Activated T-cell treated with anti-CD3 and anti-CD28 coated beads, Interleukin-2, amount 50 U/mL, for 4 hours (primary cell): ENCODE data around the gene ACSS1. TPM values are rescaled to one million over a fixed set of nuclear protein-coding genes. Genes with fewer than 3 reads are reported as not detected.

ENCODE experiments used
- ATAC-seq, 2 donors: fragments of 200-7000 bp; cut with Tn5 transposase; one replicate each; pipeline ENCODE4 v1.10.0; 2021
- DNase-seq: peaks from one replicate; pipeline ENCODE4 v3.0.0-alpha.2; 2020
- H3K27me3 Mint-ChIP-seq: one replicate; pipeline ENCODE4 v1.8.0; 2021; ENCODE audit warnings: low read depth, mixed read lengths
- H3K36me3 Mint-ChIP-seq: one replicate; pipeline ENCODE4 v1.8.0; 2022; ENCODE audit warnings: mixed read lengths; ENCODE audit not compliant: insufficient read depth
- H3K4me1 Mint-ChIP-seq: one replicate; pipeline ENCODE4 v1.8.0; 2021; ENCODE audit warnings: low read depth, mixed read lengths
- H3K4me3 Mint-ChIP-seq: one replicate; pipeline ENCODE4 v1.8.0; 2021; ENCODE audit warnings: mild to moderate bottlenecking, moderate library complexity, mixed read lengths
- H3K9me3 Mint-ChIP-seq: one replicate; pipeline ENCODE4 v1.8.0; 2021; ENCODE audit warnings: mixed read lengths
- total RNA-seq, 3 donors: library from RNA; stranded (reverse); gene quantifications; one replicate each; pipeline ENCODE4 v1.2.1, GENCODE V29; 2021

The ACSS1 gene
- total RNA-seq, 3 donors from 2014 or later = 5.4 to 8.8 (median 8.0) TPM

DNA sequence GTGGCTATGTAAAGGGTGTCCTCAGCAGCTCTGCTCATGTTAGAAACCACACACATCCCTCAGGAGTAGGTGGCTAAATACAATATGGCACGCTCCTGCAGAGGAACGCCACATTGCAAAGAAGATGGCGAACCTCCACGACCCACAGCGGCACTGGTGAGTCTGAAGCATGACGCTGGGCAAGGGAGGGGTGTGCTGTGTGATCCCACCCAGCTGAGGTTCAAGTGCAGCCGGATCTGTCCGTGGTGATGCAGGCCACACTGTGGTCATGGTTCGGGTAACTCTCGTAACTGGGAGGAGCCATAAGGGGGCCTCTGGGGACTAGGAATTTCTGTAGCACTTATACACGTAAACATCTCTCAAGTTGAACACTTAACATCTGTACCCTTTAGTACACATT lies 42.0 kb downstream of the ACSS1 start:
- Mint-ChIP-seq H3K4me3 (no peak overlapping the region), H3K36me3 (peaks cover 24% of the 10 kb centered on the region), H3K4me1 (no peaks in the 10 kb centered on the region), H3K27me3 (no peaks in the 10 kb centered on the region), H3K9me3 (no peaks in the 10 kb centered on the region)
- ATAC-seq (no peak), DNase-seq (no peak)

DNA sequence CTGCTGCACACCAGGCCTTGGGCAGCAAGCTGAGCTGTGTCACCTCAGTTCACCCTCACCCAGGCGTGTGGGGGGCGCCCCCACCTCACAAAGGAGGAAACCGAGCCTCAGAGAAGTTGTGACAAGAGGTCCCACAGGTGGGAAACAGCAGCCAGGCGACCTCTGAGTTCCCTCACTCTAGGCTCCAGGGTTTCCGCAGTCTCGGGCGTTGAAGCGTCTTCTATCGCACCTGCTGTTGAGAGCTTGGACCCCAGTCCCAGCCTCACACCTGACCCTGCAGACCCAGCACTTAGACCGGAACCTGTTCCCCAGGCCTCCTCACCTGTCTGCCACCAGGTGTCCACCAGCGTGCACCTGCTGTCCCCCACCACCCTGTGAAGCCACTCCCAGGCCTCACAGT lies 43.1 kb downstream of the ACSS1 start:
- H3K4me1 Mint-ChIP-seq = no peaks in the 10 kb centered on the region
- no peak for ATAC-seq

DNA sequence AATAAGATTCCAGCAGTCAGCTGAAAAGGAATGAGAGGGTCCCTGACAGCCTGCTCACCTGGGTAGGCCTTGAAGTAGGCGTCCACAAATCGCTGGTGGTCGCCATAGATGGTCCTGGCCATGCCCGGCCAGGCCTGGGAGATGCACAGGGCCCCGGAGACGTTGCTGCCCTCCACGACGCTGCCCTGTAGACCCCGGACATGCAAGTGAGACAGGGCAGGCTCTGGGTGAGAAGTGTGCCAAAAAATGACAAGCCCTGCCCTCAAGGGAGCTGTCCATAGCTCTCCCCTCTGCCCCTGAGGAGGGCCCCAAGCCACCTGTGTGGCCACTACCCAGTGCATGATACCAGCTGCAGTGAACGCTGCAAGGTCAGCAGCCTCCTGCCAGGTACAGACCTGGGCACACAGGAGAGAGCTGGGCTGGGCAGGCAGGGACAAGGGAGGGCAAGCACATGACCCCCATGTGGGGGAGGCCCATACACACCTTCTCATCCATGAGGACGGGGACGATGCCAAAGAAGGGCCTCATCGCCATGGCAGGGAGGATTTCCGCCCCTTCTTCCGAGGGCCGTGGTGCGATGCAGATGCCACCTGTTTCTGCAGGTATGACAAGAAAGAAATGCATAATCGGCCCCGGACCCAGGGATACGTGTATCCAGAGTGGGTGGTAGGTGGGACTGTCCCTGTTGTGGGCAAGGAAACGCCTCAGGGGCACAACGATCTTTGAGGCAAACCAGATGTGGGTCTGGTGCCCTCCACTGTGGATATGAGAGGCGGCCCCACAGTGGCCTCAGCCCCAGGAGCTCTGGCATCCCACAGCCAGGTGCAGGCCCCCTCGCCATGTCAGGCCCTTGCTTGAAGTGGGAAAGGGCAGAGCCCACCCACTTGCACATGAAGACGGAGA lies 44.2 kb downstream of the ACSS1 start:
- no peak for DNase-seq
- H3K9me3 Mint-ChIP-seq = no peaks in the 10 kb centered on the region

More for the DNA sequence above, 43.1 kb downstream of the ACSS1 start:
- H3K4me3 Mint-ChIP-seq = no peak overlapping the region
- peaks cover 31% of the 10 kb centered on the region for H3K36me3 Mint-ChIP-seq
- no peak for DNase-seq
- H3K27me3 Mint-ChIP-seq = no peaks in the 10 kb centered on the region
- H3K9me3 Mint-ChIP-seq = no peaks in the 10 kb centered on the region

DNA sequence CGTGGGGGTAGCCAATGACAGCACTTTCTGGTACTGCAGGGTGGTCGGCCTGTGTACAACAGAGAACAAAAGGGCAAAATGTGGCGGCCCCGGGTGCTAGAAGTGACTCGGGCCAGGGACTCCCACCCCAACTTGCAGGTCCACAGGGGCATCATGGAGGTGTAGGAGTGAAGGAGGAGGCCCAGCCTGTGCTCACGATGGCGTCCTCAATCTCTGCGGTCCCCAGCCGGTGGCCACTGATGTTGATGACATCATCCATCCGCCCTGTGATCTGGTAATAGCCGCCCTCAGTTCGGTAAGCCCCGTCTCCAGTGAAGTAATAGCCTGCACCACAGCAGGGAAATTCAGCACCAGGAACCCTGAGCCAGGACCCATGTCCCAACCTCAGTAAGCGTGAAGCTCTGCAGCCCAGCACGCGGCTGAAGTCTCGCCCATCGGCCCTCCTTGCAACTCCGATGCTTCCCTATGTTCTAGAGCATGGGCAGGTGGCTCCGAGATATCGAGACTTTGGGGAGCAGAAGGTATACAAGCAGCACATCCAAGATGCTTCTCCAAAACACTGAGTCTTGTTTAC lies 45.2 kb downstream of the ACSS1 start:
- Mint-ChIP-seq H3K4me1 (no peaks in the 10 kb centered on the region), H3K9me3 (no peaks in the 10 kb centered on the region), H3K36me3 (peaks cover 38% of the 10 kb centered on the region), H3K27me3 (no peaks in the 10 kb centered on the region), H3K4me3 (no peak overlapping the region)
- DNase-seq = no peak
- ATAC-seq = no peak

More for the DNA sequence above, 44.2 kb downstream of the ACSS1 start:
- ATAC-seq = no peak
- no peak overlapping the region for H3K4me3 Mint-ChIP-seq
- peaks cover 32% of the 10 kb centered on the region for H3K36me3 Mint-ChIP-seq
- no peaks in the 10 kb centered on the region for H3K4me1 Mint-ChIP-seq
- no peaks in the 10 kb centered on the region for H3K27me3 Mint-ChIP-seq

DNA sequence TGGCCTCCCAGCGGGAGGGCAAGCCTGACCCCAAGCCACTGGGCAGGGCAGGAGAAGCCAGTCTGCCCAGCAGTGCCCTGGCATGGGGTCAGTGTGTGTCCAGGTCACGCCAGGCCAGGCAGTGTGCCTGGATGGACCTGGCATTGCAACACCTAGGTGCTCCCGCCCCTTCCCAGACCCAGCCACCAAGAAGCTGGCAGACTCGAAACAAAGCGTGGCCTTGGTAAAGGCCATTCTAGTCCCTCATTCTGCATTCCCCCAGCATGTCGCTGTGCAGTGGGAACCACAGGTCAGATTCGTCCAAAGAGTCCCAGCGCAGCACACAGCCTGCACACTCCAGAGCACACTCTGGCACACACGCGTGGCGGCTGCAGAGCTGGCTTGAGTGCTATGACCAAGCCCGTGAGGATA lies 46.1 kb downstream of the ACSS1 start:
- no peaks in the 10 kb centered on the region for H3K27me3 Mint-ChIP-seq
- no peaks in the 10 kb centered on the region for H3K9me3 Mint-ChIP-seq
- no peak for ATAC-seq
- no peaks in the 10 kb centered on the region for H3K4me1 Mint-ChIP-seq
- H3K36me3 Mint-ChIP-seq = peaks cover 41% of the 10 kb centered on the region
- no peak overlapping the region for H3K4me3 Mint-ChIP-seq
- no peak for DNase-seq

DNA sequence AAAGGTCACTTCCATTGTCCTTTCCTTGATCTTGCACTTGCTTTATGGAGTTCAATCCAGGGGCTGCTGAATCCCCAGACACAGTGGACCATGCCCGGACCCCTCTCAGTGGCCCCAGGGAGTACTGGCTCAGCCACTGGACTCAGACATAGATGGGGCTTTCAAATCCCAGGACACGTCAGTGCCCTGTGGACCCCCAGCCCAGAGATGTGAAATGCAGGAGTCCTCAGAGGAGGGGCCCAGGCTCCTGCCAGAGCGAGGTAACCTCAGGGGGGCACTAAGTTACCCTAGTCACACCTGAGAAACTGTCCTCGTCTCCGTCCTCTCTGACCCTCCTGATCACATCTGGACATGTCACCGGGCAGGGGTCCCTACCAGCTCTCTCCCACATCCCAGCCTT lies 46.7 kb downstream of the ACSS1 start:
- no peak overlapping the region for H3K4me3 Mint-ChIP-seq
- no peaks in the 10 kb centered on the region for H3K27me3 Mint-ChIP-seq
- peaks cover 40% of the 10 kb centered on the region for H3K36me3 Mint-ChIP-seq
- ATAC-seq = no peak
- no peaks in the 10 kb centered on the region for H3K9me3 Mint-ChIP-seq
- no peak for DNase-seq
- H3K4me1 Mint-ChIP-seq = no peaks in the 10 kb centered on the region

DNA sequence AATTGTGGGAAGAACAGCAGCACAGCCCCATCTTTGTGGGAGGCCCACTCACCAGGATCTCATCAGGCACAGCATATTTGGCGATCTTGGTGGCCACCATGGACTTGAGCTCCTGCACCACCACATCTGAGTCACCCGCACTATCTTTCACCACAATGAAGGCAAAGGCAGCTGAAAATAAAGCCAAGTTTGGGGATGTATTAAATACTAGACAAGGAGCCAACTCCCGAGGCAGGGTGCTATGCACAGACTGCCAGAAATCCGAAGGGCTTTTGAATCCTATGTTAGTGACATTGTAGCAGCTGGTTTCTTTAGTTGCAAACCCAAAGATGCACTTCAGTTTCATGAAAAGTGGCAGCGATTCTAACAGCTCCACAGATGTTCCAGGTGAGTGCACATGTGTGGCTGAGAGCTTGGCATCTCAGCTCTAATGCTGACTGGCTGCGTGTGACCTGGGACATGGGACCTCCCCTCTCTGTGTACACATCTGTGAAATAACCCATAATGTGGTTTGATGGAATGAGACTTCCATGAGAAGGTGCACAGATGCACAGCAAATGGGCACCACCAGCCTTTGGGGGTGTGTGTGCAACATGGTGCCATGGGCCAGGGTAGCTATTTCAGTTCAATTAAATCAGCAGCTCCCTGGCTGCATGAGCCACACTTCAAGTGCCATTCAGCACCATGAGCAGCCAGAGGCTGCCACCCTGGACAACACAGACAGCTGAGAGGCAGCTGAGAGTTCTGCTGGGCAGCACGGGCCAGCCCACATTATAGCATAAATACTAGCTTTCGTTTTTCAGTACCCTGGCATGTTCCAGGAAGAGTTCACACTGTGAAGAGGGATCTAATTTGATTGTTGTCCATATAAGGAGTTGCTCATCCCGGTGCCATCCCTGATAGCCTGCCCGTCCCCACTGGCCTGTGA lies 48.5 kb downstream of the ACSS1 start:
- no peak for ATAC-seq
- H3K9me3 Mint-ChIP-seq = no peaks in the 10 kb centered on the region
- H3K4me3 Mint-ChIP-seq = no peak overlapping the region
- DNase-seq = no peak
- H3K4me1 Mint-ChIP-seq = no peaks in the 10 kb centered on the region
- H3K36me3 Mint-ChIP-seq = peaks cover 43% of the 10 kb centered on the region
- H3K27me3 Mint-ChIP-seq = no peaks in the 10 kb centered on the region

DNA sequence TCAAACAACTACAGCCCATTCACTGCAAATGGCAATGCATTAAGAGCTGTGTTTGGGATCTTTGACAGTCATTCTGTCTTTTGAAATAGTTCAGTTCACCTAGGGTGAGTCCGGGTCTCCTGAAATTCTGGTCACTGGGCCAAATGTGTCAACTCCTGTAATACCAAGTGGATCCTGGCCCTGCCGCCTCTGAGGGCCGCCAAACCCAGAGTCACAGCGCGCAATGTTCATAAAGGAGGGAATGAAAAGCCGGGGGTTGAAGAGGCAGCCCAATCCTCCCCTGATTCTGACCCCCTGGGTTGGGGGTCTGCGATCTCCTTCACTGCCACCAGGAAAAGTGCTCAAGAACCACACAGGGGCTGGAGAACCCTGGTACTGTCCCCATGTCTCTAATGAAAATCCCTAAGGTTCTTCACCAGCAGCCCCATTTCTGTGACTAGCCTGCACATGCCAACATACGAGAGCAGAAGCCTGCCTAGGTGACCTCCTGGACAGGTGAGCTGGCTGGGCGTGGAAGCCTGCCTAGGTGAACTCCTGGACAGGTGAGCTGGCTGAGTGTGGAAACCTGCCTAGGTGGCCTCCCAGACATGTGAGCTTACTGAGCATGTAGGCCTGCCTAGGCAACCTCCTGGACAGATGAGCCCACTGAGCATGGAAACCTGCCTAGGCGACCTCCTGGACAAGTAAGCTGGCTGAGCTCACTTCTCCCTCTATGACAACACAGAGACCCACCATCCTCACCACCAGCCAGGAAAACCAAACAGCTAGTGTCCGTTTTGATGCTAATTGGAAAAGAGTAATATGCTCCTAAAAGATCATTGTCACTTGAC lies 49.3 kb downstream of the ACSS1 start:
- Mint-ChIP-seq H3K4me3 (no peak overlapping the region), H3K36me3 (peaks cover 41% of the 10 kb centered on the region), H3K27me3 (no peaks in the 10 kb centered on the region), H3K9me3 (no peaks in the 10 kb centered on the region), H3K4me1 (no peaks in the 10 kb centered on the region)
- ATAC-seq (no peak), DNase-seq (no peak)

DNA sequence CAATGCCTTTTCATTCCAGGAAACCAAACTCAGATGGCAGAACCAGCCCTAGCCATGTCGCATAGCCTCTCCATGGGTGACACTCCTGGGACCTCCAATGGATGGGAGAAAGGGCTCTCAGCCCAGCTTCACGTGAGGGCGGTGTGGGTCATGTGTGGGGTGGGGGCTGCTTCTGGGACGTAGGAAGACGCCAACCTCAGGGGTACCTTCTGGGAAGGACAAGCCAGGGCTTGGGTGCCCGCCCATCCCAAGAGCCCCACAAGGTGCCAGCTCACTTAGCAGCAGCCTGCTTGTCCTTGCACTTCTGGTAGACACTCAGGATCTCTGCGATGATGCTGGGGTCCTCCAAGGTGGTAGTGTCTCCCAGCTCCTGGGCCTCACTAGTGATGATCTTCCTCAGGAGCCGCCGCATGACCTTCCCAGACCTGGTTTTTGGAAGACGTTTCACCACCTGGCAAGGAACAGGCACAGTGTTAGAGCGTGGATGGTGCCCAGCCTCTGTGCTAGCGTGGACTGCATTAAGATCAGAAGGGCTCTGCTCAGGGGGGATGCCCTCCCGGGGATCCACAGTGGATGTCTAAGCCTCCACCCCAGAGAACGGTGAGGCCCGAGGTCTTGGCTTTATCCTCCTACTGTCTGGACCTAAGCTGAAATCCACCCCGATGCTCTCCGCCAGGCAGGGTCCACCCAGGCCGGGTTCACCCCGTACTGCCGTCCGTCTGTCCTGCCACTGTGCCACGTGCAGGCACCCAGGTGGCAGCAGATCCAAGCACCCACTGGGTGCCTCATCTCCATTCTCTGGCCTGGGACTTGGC lies 50.2 kb downstream of the ACSS1 start:
- ATAC-seq (no peak), DNase-seq (no peak)
- Mint-ChIP-seq H3K4me1 (no peaks in the 10 kb centered on the region), H3K36me3 (peaks cover 43% of the 10 kb centered on the region), H3K4me3 (no peak overlapping the region), H3K27me3 (no peaks in the 10 kb centered on the region), H3K9me3 (no peaks in the 10 kb centered on the region)

DNA sequence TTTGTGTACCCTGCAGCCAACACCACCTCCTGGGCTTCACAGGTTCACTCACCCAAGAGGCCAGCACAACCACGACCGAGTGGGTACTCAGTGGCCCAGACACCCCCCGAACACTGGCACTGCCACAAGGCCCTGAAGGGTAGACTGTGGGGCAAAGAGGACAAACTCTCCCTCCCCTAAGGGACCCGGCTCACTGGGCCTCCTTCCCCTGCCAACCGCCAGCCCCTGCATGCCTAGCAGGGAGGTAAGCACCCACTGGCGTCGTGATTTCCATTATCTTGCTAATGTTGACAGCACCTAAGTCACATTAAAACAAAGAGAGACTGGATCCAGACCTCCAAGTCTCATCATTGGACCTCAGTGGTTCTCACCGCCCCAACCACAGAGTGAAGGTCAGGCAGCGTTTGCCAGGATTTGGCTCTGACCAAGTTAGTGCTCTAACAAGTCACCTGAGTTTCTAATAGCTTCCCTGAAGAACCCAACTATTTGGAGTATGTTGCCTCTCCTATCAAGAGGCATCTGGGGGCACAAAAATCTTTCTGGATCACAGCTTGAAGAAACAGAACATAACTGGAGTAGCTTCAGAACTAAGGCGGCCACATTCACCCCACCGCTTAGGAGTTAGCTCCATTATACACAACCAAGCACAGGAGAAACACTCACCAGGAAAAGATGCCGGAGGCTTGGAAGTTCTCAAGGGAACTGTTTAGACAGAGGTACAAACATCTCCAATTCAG lies 51.3 kb downstream of the ACSS1 start:
- DNase-seq (no peak), ATAC-seq (no peak)
- Mint-ChIP-seq H3K27me3 (no peaks in the 10 kb centered on the region), H3K9me3 (no peaks in the 10 kb centered on the region), H3K4me3 (no peak overlapping the region), H3K4me1 (no peaks in the 10 kb centered on the region), H3K36me3 (peaks cover 48% of the 10 kb centered on the region)

DNA sequence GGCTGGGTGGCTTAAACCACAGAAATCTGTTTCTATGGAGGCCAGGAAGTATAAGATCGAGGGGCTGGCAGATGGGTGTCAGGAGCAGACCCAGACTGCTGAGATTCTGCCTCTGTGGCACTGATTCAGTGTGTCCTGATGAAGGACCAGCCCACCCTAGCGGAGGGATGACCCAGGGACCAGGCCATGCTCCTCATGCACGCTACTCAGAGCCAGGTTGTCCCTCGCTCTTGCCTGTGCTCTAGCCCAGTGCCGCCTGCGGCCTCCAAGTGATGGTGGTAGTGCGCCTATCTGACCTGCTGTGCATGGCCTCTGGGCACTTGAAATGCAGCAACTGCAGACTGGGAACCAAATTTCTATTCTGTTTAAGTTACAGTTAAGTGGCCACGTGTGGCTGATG lies 52.3 kb downstream of the ACSS1 start:
- Mint-ChIP-seq H3K4me3 (no peak overlapping the region), H3K9me3 (no peaks in the 10 kb centered on the region), H3K4me1 (no peaks in the 10 kb centered on the region), H3K27me3 (no peaks in the 10 kb centered on the region), H3K36me3 (peaks cover 46% of the 10 kb centered on the region)
- DNase-seq (no peak), ATAC-seq (no peak)

DNA sequence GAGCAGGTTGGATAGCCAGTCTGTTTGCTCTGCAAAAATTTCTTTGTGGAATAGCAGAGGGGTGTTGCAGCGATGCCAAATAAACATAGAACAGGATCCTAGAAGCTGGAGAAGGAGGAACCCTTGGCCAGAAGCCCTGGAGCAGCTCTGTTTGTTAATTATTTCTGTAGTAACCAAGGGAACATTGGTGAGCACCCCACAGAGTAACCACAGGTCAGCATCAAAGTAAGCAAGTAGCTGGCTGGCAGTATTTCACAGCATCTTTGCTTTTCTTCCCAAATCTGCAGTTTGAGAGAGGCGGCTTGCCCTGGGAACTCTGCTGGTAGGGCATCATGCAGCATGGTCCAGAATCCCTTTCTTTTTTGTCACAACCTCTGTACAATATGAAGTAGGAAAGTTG lies 52.7 kb downstream of the ACSS1 start:
- ATAC-seq = no peak
- no peak for DNase-seq
- Mint-ChIP-seq H3K4me3 (no peak overlapping the region), H3K9me3 (no peaks in the 10 kb centered on the region), H3K4me1 (peaks cover 4% of the 10 kb centered on the region), H3K27me3 (no peaks in the 10 kb centered on the region), H3K36me3 (peaks cover 42% of the 10 kb centered on the region)

DNA sequence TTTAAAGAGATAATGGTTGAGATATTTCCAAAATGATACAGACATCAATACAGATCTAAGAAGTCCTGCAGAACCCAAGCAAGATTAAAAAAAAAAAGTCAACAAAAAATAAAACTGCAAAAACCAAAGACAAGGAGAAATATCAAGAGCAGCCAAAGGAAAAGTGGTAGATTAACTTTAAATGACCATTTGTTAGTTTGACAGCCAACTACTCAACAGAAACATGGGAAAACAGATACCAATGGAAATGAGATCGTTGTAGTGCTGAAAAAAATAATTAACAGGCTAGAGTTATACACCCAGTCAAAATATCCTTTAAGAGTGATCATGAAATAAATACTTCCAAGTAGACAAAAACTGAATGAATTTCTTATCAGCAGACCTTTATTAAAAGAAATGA lies 54.9 kb downstream of the ACSS1 start:
- DNase-seq (no peak), ATAC-seq (no peak)
- Mint-ChIP-seq H3K36me3 (peaks cover 26% of the 10 kb centered on the region), H3K27me3 (no peaks in the 10 kb centered on the region), H3K9me3 (no peaks in the 10 kb centered on the region), H3K4me3 (no peak overlapping the region), H3K4me1 (peaks cover 5% of the 10 kb centered on the region)
